HG03469 (cell line): ENCODE data around the gene TTC28.
"Not testable (repeated sequence)": the region's sequence is repeated elsewhere in the genome, so short reads cannot be mapped to it uniquely, and the experiment has no call there.

Source experiments
- ATAC-seq: cut with Tn5 transposase; IDR thresholded peaks from one replicate; pipeline ENCODE4 v1.9.1; 2021; ENCODE audit warnings: mild to moderate bottlenecking, moderate library complexity, moderate number of reproducible peaks; ENCODE audit not compliant: unreplicated experiment

The TTC28 gene

GRCh38 chr22:28604966-28605761 lies 74.5 kb downstream of the TTC28 start:
- no peak for ATAC-seq

- no peak for ATAC-seq
Observed at GRCh38 chr22:28601915-28602314, 77.7 kb downstream of the TTC28 start.

- no peak for ATAC-seq
Observed at GRCh38 chr22:28600546-28601143, 79.0 kb downstream of the TTC28 start.

GRCh38 chr22:28599693-28600092 lies 79.9 kb downstream of the TTC28 start:
- ATAC-seq, result no peak

- no peak for ATAC-seq
Observed at GRCh38 chr22:28597665-28598064, 82.0 kb downstream of the TTC28 start.

- no peak for ATAC-seq
Observed at GRCh38 chr22:28594797-28595462, 84.7 kb downstream of the TTC28 start.

- no peak for ATAC-seq
Observed at GRCh38 chr22:28594076-28594796, 85.4 kb downstream of the TTC28 start.

- no peak for ATAC-seq
Observed at GRCh38 chr22:28593299-28593698, 86.3 kb downstream of the TTC28 start.

- no peak for ATAC-seq
Observed at GRCh38 chr22:28589102-28589750, 90.4 kb downstream of the TTC28 start.

GRCh38 chr22:28585324-28585723 lies 94.3 kb downstream of the TTC28 start:
- ATAC-seq, result no peak

- no peak for ATAC-seq
Observed at GRCh38 chr22:28582806-28583205, 96.8 kb downstream of the TTC28 start.

- ATAC-seq, result no peak
Observed at GRCh38 chr22:28581016-28581415, 98.6 kb downstream of the TTC28 start.

GRCh38 chr22:28576162-28576561 lies 103.5 kb downstream of the TTC28 start:
- ATAC-seq, result no peak

- no peak for ATAC-seq
Observed at GRCh38 chr22:28574159-28574788, 105.4 kb downstream of the TTC28 start.

GRCh38 chr22:28570696-28571373 lies 108.8 kb downstream of the TTC28 start:
- no peak for ATAC-seq

- ATAC-seq, result not testable (repeated sequence)
Observed at GRCh38 chr22:28568974-28569373, 110.7 kb downstream of the TTC28 start.

- no peak for ATAC-seq
Observed at GRCh38 chr22:28568099-28568498, 111.5 kb downstream of the TTC28 start.

- ATAC-seq, result not testable (repeated sequence)
Observed at GRCh38 chr22:28566920-28567499, 112.6 kb downstream of the TTC28 start.

GRCh38 chr22:28563636-28564035 lies 116.0 kb downstream of the TTC28 start:
- no peak for ATAC-seq
